GM19351 (cell line): ENCODE results near the gene ACSF2.
A peak's percentile ranks its signal among the peaks of the same experiment; 100 is the strongest.
"Not testable (repeated sequence)": the region's sequence is repeated elsewhere in the genome, so short reads cannot be mapped to it uniquely, and the experiment has no call there.

Source experiments
- ATAC-seq: cut with Tn5 transposase; IDR thresholded peaks from one replicate; pipeline ENCODE4 v1.9.1; 2021; ENCODE audit warnings: mild to moderate bottlenecking, moderate library complexity; ENCODE audit not compliant: unreplicated experiment

ACSF2 gene

DNA sequence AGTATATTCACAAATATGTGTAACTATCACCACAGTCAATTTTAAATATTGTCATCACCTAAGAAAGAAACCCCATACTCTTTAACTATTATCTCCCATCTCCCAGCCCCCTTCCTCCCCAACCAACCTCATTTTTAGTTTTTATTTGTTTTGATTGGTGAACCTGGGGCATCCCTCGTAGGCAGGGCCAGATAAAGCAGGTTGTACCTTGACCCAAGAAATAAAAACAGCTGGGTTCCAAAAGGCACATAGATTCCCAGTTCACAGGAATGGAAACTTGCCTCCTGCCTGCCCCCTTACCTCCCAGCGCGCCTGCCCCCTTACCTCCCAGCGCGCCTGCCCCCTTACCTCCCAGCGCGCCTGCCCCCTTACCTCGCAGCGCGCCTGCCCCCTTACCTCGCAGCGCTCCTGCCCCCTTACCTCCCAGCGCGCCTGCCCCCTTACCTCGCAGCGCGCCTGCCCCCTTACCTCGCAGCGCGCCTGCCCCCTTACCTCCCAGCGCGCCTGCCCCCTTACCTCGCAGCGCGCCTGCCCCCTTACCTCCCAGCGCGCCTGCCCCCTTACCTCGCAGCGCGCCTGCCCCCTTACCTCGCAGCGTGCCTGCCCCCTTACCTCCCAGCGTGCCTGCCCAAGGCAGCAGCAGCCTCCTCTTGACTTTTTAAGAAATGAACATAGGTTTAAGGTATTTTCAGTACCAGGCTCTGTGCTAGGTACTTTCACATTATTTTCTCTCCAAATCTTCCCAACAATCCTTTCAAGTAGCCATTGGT, 49.9 kb downstream of the ACSF2 start:
- ATAC-seq, result not testable (repeated sequence)

DNA sequence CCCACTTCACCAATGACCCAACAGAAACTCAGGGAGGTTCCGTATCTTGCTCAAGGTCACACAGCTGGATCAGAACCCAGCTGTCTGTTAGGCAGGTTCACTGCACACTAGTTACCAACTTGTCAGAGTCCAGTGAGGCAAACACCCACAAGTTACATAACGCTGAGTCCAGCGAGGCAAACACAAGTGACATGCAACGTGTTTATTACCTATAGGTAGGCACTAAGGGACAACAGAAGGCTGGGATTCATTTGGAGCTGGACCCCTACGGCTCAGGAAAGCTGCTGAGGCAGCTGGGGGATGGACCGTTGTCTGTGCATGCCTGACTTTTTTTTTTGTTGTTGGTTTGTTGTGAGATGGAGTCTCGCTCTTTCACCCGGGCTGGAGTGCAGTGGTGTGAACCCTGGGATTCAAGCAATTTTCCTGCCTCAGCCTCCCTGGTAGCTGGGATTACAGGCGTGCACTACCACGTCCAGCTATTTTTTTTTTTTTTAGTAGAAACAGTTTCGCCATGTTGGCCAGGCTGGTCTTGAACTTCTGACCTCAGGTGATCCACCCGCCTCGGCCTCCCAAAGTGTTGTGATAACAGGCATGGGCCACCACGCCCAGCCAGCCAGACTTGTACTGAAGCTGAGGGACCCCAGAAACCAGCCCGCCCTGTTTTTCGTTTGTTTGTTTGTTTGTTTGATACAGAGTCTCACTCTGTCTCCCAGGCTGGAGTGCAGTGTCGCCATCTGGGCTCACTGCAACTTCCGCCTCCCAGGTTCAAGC, 50.7 kb downstream of the ACSF2 start:
- no peak for ATAC-seq

DNA sequence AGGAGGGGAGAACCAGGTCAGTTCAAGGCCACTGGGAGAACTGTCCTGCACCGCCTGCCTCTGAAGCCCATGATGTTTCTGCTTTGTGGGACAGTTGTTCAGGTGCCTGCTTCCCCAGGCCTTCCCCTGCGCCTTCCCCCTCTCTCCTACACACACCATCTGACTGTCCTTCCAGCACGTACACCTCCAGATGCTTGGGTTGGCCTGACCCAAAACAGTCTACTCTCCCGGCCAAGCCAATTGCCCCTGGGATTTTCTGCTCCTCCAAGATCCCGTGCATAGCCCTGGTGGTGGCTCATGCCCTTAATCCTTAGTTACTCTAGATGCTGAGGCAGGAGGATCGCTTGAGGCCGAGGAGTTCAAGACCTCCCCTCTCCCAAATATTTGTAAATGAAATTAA, 52.0 kb downstream of the ACSF2 start:
- ATAC-seq, result no peak

DNA sequence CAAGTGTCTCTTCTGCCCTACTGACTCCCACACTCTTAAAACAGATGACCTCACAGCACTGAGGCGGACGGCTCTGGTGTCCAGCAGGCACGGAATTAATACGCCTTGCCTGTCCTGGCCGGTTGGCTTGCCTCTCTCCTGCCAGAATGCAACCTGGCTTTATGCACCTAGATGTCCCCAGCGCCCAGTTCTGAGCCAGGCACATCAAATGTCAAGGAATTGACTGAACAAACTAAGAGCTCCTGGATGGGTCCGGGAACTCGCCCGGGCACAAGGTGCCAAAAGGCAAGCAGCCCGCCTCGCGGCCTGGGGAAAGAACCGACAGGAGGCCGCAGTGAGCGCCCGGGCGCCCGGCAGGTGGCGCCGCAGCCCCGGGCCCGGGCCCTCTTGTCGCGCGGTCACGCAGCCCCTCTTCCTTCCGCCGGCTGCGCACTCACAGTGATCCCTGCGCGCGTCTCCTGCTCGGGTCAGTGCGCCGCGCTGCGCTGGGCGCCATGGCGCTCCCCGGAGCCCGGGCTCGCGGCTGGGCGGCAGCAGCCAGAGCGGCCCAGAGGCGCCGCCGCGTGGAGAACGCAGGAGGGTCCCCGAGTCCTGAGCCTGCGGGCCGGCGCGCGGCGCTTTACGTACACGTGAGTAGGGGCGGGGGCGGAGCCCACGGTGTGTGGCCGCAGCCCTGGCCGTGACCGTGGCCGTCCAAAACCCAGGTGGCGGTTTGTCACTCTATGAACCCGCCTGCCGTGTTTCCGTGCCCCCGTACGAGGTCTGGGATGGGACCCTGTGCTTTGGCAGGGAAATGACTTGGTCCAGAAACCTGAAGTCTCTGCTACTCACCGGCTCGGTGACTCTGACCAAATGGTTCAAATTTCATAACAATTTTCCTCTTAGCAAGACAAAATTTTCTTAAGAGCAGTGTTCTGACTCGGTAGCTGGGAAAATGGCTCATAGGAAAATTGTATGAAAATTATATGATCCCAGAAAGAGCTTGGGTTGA, 52.7 kb downstream of the ACSF2 start, which contains the start of gene RSAD1:
Gene RSAD1, plus strand, starts transcription at position 470 of the 991 bp plus-strand sequence. Its CDS starts 25 bp downstream, at position 495.
- peak; percentile 86 for ATAC-seq

DNA sequence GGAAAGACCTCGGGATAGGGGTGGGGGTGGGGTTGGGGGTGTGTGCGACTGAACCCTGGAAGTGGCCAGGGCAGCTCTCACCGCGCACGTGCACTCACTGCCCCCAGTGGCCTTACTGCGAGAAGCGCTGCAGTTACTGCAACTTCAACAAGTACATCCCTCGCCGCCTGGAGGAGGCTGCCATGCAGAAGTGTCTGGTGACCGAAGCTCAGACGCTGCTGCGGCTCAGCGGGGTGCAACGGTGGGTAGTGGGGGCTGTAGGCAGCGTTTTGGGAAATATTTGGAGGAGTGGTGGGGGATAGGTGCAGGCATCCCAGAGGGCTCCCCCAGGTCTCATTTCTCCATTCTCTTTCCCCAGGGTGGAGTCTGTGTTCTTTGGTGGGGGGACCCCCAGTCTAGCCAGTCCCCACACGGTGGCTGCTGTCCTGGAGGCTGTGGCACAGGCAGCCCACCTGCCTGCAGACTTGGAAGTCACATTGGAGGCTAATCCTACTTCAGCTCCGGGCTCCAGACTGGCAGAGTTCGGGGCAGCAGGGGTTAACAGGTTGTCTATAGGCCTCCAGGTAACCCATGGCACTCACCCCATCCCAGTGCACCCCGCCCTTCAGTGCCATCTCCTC, 53.6 kb downstream of the ACSF2 start:
- no peak for ATAC-seq

DNA sequence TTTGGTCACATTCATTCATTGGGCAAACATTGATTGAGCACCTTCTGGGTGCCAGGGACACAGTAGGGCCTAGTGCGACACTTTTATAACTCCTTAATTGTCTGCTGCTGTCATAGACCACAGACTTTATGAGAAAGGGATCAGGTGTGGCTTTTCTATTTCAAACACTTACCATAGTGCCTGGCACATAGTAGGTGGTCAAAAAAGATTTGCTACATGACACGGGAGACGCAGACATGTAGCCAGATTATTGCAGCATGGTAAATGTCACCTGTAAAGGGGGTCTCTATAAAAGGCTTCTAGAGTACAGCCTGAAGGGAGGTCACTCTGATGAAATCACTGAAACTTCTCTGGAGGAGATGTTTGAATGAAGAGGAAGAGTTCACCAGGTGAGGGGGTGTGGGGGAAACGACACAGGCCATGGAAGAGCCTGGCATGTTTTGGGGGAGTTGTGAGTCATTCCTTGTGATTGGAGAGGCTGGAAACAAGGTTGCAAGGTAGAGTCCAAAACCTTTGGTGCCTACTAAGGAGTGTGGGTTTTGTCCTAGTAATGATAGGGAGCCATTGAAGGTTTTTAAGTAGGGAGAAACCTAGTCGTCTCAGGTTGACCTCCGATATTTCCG, 54.2 kb downstream of the ACSF2 start:
- no peak for ATAC-seq

DNA sequence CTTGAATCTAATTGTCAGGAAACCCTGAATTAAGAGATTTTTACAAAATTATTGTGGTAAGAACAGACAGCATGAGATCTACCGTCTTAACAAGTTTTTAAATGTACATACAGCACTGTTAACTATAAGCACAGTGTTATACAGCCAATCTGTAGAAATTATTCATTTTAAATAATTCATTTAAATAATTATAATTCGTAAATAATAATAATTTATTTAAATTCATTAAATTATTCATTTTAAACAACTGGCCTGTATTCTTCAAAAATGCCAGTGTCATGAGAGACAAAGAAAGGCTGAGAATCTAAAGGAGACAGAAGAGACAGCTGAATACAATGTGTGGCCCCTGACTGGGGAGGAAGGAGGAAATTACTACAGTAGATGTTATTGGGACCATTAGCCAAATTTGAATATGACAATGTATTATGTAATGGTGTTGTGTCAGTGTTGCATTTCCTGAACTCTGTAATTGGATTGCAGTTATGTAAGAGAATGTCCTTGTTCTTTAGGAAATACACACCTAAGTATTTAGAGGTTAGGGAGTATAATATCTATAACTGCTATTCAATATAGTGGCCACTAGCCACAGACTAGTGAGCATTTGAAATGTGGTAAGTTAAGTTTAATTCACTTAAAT, 55.0 kb downstream of the ACSF2 start:
- no peak for ATAC-seq

DNA sequence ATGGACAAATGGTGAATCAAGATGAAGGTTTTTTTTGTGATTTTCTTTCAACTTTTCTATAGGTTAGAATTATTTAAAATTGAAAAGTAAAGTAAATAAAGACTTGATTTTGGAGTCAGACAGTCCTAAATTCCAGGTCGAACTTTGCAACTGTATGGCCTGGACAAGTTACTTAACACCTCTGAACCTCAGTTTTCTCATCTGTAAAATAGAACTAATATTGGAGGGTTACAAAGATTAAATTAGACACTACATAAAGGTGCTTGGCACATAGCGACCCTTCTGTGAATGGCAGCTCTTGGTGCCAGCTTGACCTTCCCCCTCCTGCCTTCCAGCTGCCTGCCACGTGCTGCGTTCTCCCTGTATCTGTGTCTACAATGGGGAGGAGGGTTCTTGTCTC, 55.6 kb downstream of the ACSF2 start:
- no peak for ATAC-seq

DNA sequence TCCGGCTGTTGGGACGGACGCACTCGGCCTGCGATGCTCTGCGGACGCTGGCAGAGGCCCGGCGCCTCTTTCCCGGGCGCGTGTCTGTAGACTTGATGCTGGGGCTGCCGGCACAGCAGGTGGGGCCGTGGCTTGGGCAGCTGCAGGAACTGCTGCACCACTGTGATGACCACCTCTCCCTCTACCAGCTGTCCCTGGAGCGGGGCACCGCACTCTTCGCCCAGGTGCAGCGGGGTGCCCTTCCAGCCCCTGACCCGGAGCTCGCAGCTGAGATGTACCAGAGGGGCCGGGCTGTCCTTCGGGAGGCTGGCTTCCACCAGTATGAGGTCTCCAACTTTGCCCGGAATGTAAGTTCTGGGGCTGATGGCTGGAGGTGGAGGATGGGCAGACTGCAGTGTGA, 56.1 kb downstream of the ACSF2 start:
- ATAC-seq, result no peak

DNA sequence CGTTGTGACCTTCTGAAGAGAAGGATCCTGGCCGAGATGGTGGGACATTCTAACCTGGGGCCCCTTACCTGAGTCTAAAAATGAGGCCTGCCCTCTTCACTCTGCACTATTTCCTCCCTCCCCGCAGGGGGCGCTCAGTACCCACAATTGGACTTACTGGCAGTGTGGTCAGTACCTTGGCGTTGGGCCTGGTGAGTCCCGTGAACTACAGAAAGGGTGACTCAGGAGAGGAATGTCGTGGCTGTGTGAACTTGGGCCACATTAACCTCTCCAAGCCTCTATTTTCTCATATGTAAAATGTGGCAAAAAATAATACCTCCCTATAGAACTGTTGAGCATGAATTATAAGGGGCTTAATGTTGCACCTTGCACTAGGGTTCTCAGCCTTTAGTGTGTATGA, 56.5 kb downstream of the ACSF2 start:
- ATAC-seq, result peak; percentile 34

DNA sequence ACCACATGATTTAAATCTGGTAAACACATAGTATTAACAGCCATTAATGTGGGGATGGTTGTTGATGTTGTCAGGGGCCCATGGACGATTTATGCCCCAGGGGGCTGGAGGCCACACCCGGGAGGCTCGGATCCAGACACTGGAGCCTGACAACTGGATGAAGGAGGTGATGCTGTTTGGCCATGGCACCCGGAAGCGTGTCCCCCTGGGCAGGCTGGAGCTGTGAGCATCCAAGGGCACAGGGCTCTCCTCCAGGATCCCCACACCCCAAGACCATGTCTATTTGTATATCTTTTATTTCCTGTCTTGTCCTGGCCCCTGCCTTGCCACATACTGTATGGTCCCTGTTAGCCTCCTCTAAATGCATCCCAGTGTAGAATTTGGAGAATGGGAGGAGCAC, 57.2 kb downstream of the ACSF2 start:
- no peak for ATAC-seq

DNA sequence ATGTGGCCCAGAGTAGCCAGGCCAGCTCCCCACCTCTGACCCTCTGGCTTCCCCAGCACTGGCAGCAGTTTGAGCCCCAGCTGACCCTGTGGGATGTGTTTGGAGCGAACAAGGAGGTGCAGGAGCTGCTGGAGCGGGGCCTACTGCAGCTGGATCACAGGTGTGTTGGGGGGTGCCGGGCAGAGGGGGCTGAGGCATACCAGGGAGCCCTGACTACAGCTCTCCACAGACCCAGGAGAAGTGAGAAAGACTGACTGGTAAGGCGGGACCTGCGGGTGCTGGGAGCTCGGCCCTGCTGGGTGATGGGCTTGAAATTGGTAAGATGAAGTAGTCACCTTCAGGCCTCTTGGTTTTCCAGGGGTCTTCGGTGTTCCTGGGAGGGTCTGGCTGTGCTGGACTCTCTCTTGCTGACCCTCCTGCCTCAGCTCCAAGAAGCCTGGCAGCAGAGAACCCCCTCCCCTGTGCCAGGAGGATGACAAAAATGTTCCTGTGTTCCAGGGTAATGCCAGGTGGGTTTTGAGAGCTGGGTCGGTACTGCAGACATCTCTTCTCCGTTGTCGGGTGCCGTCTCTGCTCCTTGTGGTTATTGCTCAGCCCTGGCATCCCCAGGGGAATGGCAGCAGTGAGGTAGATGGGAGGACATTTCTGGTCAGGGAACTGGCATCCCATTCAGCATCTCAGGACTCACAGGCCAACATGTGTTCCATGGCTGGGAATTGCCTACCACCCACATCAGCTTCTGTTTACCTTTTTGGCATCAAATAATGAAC, 58.6 kb downstream of the ACSF2 start:
- ATAC-seq, result no peak

DNA sequence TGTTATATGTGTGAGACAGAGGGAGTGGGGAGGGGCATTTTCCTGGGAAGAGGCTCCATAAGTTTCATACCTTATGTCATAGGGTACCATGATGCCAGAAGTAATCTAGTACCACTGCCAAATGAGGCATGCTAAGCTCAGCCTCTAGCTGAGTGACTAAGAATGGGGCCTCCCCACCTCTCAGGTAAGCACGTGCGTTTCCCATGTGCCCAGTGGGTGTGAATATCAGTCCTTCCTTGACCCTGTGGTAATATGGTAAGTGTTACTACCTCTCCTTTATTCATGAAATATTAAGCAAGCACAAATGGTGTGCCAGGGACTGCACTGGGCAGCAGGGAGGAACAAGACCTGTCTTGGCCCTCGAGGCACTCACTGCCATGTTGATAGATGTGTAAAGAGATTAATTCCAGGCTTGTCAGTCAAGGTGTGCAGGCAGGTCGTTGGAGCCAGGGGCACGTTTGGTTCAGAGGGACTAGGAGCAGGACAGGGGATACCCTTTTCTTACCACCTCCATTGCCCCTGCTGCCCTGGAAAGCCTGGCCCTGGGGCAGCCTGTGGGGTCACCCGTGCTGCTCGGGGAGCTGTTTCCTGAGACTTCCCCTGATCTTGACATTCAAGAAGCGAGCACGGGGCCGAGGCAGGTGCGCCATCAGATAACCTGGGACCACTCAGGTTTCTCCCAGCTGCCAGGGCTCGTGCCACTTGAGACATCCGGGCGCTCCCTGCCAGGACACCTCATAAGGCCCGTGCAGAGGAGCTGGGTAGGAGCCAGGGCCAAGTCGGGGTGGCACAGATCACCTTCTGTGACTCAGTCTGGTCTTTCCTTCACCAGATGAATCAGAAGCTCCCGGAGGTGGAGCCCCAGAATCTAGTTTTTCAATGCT, 61.4 kb downstream of the ACSF2 start:
- no peak for ATAC-seq

DNA sequence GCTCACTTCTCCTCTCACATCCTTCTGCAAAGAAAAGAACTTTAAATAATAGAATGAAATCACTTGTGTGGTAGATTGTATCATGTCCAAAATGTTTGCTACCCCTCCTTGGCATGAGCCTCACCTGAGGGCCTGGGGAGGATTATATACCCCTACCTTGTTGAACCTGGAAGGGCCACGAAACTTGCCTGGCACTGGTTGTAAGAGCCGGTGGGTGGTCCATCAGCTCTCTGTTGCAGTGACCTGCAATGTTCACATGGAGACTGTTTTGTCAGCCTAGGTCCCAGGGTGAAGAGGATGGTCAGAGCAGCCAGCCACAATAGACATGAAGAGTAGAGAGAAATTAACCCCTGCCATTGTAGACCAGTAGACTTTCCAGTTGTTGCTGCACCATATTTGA, 62.9 kb downstream of the ACSF2 start:
- ATAC-seq, result no peak

DNA sequence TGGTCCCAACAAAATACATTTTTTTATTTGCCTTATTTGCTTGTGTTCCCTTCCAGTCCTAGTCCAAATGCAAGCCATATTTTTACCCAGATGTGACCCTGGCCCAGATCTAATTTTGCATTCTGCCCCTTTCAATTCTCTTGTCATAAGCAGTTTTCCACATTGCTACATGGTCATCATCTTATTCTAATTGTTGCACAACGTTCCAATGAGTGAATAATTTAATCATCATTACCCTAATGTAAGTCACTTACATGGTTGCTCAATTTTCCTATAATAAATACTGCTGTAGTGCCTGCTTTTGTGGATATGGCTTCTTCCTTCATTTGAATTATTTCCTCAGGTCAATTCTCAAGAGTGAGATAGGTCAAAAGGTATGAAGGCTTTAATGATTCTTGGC, 65.5 kb downstream of the ACSF2 start:
- no peak for ATAC-seq

DNA sequence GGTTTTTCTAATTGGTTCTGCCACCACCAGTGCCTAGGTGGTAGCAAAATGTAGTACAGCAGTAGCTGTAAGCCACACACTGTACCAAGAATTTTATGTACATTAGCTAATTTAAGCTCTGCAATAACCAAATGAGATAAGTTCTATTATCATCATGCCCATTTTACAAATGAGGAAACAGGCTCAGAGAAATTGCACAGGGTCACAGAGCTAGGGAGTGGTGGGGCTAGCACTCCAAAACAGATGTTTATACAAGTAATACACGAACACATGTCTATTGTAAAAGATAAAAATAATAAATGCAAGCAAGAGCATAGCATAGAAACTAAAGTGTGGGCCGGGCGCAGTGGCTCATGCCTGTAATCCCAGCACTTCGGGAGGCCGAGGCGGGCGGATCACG, 66.2 kb downstream of the ACSF2 start:
- ATAC-seq, result no peak

DNA sequence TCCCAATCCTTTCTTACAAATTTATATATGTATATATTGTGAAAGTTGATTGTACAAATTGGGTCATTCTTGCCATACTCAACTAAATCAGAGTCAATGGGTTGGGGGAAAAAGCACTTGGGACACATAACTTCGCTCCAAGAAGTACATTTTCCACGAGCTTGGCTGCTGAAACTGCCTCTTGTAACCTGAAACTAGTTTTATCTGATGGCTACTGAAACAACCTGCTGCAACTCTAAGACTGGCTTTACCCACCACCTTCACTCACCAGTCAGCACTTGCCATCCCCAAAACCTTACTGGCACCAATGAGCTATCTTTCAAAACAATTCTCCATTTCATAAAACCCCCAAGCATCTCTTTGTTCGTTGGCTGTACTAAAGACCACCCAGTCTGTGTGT, 67.7 kb downstream of the ACSF2 start:
- no peak for ATAC-seq

DNA sequence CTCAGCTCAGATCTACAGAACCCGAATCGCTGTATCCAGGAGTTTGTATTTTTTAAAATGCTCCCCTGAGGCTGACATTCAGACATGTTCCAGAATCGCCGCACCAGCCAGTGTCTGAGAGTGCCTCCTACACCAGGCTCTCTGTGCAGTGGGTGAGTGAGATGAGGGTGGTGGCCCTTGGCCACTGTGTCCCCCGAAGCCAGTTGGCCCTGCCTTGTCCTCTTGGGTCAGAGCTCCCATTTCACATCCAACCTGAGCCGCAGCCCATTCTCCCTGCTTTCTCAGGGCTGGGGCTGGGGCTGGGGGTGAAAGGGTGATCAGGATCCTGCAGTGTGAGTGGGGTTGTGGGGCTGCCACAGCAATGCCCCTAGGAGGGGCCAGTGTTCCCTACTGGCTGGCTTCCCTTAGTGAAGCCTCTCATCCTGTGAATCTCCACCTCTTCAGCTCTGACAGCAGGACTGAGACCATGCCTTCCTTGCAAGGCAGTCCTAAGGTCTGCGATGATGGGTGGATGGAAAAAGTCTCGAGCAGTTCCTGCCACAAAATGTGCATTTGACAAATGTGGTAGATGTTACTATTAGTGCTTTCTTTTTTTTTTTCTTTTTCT, 69.3 kb downstream of the ACSF2 start:
- ATAC-seq, result no peak
